ENCODE results near the gene CYP2D6.

Gene CYP2D6

DNA sequence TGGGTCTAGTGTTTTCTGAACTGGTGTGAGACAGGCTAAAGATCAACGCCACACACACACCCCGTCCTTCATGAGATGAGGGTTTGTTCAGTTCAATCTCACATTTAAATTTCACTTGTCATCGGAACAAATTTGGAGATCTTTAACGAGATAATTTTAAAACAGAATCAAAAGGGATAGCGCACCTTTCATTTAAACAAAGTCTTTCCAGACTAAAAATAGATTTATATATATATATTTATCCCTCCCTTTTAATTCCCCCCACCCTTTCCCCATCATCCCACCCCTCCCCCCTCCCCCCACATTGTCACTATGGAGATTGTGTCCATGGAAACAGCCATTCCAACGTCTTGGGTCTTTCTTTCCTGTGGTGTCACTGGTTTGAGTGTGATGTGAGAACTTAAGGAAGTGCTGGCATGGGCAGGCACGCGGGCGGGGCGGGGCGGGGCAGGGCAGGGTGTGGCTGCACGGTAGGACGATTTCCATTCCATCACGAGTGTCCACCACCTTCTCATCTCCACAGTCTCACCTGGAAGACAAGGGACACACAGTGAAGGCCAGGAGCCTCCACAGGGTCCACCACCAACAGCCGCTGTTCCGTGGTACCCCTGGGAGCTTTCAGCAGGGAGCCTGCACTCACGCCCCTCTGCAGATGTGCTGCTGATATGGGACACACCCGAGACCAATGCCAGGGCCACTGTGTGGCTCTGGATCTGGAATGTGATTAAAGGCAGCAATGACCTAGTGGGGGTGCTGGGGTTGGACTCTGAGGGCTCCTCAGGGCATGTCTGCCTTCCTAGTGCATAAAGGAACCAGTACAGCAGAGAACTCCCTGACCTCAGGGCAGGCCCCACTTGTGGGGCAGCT is 30.5 kb upstream of the CYP2D6 start:
- H3K4me3 ChIP-seq (ENCODE audit: low read depth, low read length) = no peak overlapping the region
- no peak for DNase-seq (ENCODE audit: low read depth, low spot score)
- ChIA-PET CTCF (no interaction called here), POLR2A (no interaction called here)
- TF ChIP-seq, protein P1, sequence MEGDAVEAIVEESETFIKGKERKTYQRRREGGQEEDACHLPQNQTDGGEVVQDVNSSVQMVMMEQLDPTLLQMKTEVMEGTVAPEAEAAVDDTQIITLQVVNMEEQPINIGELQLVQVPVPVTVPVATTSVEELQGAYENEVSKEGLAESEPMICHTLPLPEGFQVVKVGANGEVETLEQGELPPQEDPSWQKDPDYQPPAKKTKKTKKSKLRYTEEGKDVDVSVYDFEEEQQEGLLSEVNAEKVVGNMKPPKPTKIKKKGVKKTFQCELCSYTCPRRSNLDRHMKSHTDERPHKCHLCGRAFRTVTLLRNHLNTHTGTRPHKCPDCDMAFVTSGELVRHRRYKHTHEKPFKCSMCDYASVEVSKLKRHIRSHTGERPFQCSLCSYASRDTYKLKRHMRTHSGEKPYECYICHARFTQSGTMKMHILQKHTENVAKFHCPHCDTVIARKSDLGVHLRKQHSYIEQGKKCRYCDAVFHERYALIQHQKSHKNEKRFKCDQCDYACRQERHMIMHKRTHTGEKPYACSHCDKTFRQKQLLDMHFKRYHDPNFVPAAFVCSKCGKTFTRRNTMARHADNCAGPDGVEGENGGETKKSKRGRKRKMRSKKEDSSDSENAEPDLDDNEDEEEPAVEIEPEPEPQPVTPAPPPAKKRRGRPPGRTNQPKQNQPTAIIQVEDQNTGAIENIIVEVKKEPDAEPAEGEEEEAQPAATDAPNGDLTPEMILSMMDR (IDR thresholded peaks at IDR 0.05; ENCODE audit: insufficient read depth, low read length, missing control alignments) = no peak

DNA sequence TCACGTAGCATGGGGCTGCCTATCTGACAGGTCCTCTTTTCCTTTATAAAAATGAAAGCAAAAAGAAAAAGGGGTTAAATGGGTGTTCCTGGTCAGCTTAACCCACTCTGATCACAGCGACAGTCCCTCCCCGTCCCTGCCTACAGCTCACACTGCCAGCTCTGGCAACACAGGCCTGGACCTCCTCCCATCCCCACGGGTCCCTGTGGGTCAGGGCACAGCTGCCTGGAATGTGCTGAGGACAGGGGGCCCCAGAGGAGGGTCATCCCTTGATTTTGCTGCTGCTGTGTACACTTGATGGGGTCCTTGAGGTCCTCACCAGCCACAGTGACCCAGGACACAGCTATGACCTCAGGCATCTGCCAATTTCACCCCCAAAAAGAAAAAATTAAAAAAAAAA is 29.6 kb upstream of the CYP2D6 start:
- ChIA-PET CTCF (interaction anchor here (1.6 to 1.7 kb wide), 2 partner anchors 10 to 278 kb away, joined by 5 to 6 read pairs; no protein-coding TSS in a partner anchor), POLR2A (no interaction called here)

DNA sequence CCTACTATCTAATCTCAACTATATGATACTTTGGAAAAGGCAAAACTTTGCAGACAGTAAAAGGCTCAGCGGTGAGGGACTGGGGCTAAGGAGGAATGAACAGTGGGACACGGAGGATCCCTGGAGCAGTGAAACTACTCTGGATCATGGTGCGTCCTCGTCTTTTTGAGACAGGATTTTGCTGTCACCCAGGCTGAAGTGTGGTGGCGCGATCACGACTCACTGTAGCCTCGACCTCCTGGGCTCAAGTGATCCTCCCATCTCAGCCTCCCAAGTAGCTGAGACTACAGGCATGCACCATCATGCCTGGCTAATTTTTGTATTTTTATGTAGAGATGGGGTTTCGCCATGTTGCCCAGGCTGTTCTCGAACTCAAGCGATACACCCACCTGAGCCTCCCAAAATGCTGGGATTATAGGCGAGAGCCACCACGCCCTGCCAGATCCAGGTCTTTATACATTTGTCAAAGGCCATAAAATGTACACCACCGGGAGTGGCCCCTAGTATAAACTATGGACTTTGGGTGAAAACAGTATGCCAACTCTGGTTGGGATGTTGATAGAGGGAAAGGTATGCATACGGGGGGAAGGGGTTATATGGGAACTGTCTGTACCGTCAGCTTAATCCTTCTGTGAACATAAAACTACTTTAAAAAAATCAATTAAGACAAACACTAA is 28.0 kb upstream of the CYP2D6 start:
- no peak overlapping the region for H3K4me3 ChIP-seq (ENCODE audit: low read depth, low read length)
- no peak for DNase-seq (ENCODE audit: low read depth, low spot score)
- POLR2A ChIA-PET = no interaction called here
- TF ChIP-seq, protein P1 (IDR thresholded peaks at IDR 0.05; ENCODE audit: insufficient read depth, low read length, missing control alignments) = no peak
- CTCF ChIA-PET = interaction anchor here (0.6 to 3.4 kb wide), 5 partner anchors 11 to 286 kb away, joined by 3 to 11 read pairs (median 5); no protein-coding TSS in a partner anchor

More for the DNA sequence above, 29.6 kb upstream of the CYP2D6 start:
- TF ChIP-seq, protein P1 (IDR thresholded peaks at IDR 0.05; ENCODE audit: insufficient read depth, low read length, missing control alignments) = no peak
- no peak overlapping the region for H3K4me3 ChIP-seq (ENCODE audit: low read depth, low read length)
- DNase-seq (ENCODE audit: low read depth, low spot score) = no peak

DNA sequence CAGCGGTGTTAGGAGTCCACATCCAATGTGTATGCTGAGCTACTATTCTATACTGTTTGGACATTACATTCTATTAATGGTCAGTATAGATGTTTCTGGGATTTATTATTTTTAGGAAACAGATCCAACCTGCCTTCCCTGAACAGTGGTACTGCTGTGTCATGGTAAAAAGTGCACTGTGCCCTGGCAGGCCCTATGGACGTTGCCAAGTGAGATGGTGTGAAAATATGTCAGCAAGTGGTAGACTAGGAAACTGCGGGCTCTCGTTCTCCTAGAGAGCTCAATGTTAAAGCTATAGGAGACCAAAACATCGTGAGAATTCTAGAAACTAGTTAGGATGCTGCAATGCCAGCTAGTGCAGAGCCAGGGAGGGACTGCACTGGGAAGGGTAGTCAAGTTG is 26.0 kb upstream of the CYP2D6 start:
- no peak for DNase-seq (ENCODE audit: low read depth, low spot score)
- TF ChIP-seq, protein P1 (IDR thresholded peaks at IDR 0.05; ENCODE audit: insufficient read depth, low read length, missing control alignments) = no peak
- CTCF ChIA-PET = interaction anchor here (1.4 to 3.4 kb wide), 3 partner anchors 14 to 281 kb away, joined by 3 to 11 read pairs (median 5); no protein-coding TSS in a partner anchor
- POLR2A ChIA-PET = no interaction called here
- H3K4me3 ChIP-seq (ENCODE audit: low read depth, low read length) = no peak overlapping the region

DNA sequence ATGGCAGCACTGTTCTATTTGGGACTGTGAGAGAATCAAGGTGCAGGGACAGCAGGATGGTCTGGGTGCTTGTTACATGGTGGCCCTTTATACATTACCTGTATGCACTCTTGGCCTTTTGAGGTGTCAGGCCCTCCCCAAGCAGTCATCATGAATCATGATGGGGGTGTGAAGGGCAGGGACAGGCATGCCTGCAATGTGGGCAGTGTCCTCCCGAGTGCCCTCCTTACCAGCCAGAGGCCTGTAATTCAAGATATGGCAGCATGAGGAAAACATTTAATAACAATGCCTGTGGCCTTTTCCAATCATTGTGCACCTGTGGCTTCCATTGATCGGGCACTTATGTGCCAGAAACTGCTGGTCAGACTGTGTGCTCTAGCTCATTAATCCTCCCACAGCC is 25.5 kb upstream of the CYP2D6 start:
- TF ChIP-seq, protein P1 (IDR thresholded peaks at IDR 0.05; ENCODE audit: insufficient read depth, low read length, missing control alignments) = no peak
- DNase-seq (ENCODE audit: low read depth, low spot score) = no peak
- POLR2A ChIA-PET = no interaction called here
- H3K4me3 ChIP-seq (ENCODE audit: low read depth, low read length) = no peak overlapping the region
- CTCF ChIA-PET = interaction anchor here (1.0 to 3.4 kb wide), 5 partner anchors 10 to 288 kb away, joined by 3 to 11 read pairs (median 5); no protein-coding TSS in a partner anchor

DNA sequence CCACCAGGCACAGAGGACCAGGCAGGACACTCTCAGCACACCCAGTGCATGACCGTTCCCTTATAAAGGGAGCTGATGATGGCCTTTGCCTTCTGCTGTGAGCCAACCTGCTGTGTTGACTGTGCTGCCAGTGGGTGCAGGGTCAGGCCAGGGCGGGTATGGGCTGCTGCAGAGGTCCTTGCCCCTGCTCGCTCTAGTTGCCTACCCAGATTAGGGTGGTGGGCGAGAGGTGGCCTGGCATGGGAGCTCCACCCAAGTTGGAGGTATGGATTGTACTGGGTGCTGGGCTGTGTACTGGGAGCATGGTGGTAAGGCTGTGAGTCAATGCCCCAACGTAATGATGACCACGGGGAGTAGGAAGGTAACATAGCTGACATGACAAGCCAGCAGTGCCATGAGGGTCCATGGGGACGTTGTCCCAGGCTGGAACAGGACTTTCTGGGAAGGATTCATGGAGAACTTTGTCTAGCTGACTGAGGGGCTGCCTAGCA is 24.5 kb upstream of the CYP2D6 start:
- ChIA-PET POLR2A (no interaction called here), CTCF (interaction anchor here (1.0 to 3.4 kb wide), 5 partner anchors 10 to 289 kb away, joined by 3 to 11 read pairs (median 4); no protein-coding TSS in a partner anchor)

More for the DNA sequence above, 24.5 kb upstream of the CYP2D6 start:
- no peak overlapping the region for H3K4me3 ChIP-seq (ENCODE audit: low read depth, low read length)
- DNase-seq (ENCODE audit: low read depth, low spot score) = no peak
- TF ChIP-seq, protein P1 (IDR thresholded peaks at IDR 0.05; ENCODE audit: insufficient read depth, low read length, missing control alignments) = no peak
